Activated T-cell treated with anti-CD3 and anti-CD28 coated beads, Interleukin-2, amount 50 U/mL, for 72 hours (primary cell): ENCODE data around the gene FBXO5. TPM values are rescaled to one million over a fixed set of nuclear protein-coding genes. Genes with fewer than 3 reads are reported as not detected.

Experiments
- total RNA-seq, 2 donors: library from RNA; stranded (reverse); gene quantifications; one replicate each; pipeline ENCODE4 v1.2.3, GENCODE V29; 2022

FBXO5 gene
- total RNA-seq, 2 donors from 2014 or later = 40.8 to 41.4 TPM

Other genes starting within 250 kb of the FBXO5 start
- not detected for gene VIP, start 232.2 kb downstream of the FBXO5 start, total RNA-seq
- gene MTRF1L, start 19.7 kb upstream of the FBXO5 start, total RNA-seq = 10 to 100 TPM; 13.8 to 21.1 TPM
- gene RGS17, start 148.2 kb upstream of the FBXO5 start, total RNA-seq = not detected